ENCODE measurements around the gene NYAP2.
A peak's percentile ranks its signal among the peaks of the same experiment; 100 is the strongest.

The NYAP2 gene

DNA sequence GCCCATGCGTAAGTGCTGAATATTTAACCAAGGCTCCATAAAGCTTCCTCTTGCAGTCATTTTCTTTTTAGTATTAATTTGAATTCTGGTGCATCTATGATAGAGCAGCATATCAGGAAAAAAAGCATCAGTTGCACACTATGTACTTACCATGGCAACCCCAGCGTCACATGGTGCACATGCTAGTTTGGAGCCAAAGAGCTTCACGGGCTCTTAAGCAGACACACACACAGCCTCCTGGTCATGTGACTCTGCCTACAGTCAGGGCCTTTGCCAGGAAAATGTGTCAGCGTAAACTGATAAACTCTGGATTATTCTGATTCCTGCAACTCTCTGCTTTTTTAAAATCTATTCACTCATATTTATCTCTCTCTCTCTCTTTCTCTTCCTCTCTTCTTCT lies 30.2 kb downstream of the NYAP2 start:
- DNase-seq: peak; percentile 62 to 79

- DNase-seq: no peak
Measured at GRCh38 chr2:225431105-225431863, 31.8 kb downstream of the NYAP2 start.

GRCh38 chr2:225434014-225434413 lies 34.5 kb downstream of the NYAP2 start:
- no peak for DNase-seq

DNA sequence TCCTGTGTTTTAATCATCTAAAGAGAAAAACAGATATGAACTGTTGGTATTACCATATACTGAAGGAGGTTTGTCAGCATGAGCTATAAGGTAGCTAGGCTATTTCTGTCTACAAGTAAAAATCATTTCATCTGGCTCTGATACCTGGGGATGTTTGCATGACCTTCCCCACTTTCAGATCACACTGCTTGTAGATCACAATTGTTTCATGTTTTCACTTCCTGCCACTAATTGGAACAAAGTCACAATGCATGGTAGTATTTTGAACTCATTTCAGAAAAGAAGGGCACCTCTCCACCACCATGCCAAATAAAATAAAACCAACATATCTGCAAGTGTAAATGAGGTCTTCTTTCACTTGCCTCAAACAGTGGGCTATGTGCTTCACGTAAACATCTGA lies 37.8 kb downstream of the NYAP2 start:
- no peak for DNase-seq

- no peak for DNase-seq
Measured at GRCh38 chr2:225438248-225438647, 38.7 kb downstream of the NYAP2 start.

- DNase-seq: no peak
Measured at GRCh38 chr2:225452677-225453076, 53.2 kb downstream of the NYAP2 start.

- DNase-seq: no peak
Measured at GRCh38 chr2:225454412-225454811, 54.9 kb downstream of the NYAP2 start.

GRCh38 chr2:225456619-225457260 lies 57.2 kb downstream of the NYAP2 start:
- no peak for DNase-seq

- DNase-seq: no peak
Measured at GRCh38 chr2:225457482-225457881, 58.0 kb downstream of the NYAP2 start.

- DNase-seq: no peak
Measured at GRCh38 chr2:225458431-225459117, 59.1 kb downstream of the NYAP2 start.

DNA sequence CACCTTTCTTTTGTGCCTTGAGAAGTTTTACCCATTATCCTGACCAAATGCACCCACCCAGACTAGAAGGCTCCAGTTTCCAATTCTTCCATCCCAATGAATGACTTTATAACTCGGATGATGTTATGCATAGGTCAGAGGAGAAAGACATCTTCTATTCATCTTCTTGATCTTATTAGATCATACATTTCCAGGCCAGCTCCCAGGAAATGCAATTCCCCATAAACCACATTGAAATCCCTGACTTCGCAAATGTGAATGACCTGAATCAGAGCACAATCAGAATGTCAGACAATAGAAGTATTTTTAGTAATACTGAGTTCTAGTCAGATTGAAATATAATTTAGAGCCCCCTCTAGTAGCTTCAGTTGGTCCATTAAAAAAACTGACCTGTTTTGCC lies 62.9 kb downstream of the NYAP2 start:
- DNase-seq: no peak

GRCh38 chr2:225462945-225463344 lies 63.4 kb downstream of the NYAP2 start:
- no peak for DNase-seq

DNA sequence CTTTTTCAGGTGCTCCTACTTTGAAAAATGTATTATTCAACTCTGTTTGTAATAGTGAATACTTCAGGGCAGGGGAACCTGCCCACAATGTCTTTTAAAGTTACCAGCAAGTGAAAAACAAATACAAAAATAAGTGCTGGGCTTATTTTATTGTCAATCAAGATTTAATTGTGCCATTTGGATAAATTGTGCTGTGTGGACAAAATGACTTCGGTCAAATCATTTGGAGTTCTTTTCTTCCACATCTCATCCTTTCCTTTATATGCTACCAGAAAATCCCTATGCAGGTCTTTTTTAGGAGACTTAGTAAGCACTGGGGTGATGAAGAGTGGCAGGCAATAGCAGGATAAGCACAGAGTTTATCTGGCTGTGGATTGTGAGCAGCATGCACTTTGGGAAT lies 63.9 kb downstream of the NYAP2 start:
- no peak for DNase-seq

DNA sequence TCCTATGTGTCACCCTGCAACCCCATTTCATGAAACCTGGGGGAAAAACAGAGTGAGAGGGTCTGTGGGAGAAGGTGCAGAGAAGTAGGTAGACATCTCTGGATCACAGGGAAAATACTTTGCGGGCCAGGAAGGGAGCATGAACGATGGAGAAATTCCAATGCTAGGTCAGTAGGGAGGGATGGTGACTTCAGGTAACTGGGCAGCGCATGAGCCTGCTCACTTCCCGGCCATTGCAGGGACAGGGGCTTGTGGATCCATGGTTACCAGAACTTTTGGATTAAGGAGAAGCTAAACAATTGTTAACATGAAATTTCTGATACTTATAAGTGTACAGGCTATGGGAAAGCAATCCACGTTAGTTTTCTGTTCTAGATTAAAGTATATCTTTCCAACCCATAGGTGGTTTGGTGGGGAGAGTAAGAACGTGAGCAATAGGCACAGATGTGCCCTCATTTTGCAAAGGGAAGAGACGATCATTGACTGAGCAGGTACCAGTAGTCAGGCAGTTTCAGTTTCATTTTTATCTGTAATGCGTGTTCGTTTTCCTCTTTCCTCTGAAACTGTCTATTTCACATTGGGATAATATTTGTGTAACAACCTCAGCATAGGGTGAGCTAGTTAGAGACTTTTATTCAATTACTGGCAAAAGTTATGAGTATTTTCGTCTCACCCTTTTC lies 65.0 kb downstream of the NYAP2 start:
- DNase-seq: peak in 1 of 2 experiments; percentile 30

GRCh38 chr2:225465827-225466226 lies 66.3 kb downstream of the NYAP2 start:
- no peak for DNase-seq

DNA sequence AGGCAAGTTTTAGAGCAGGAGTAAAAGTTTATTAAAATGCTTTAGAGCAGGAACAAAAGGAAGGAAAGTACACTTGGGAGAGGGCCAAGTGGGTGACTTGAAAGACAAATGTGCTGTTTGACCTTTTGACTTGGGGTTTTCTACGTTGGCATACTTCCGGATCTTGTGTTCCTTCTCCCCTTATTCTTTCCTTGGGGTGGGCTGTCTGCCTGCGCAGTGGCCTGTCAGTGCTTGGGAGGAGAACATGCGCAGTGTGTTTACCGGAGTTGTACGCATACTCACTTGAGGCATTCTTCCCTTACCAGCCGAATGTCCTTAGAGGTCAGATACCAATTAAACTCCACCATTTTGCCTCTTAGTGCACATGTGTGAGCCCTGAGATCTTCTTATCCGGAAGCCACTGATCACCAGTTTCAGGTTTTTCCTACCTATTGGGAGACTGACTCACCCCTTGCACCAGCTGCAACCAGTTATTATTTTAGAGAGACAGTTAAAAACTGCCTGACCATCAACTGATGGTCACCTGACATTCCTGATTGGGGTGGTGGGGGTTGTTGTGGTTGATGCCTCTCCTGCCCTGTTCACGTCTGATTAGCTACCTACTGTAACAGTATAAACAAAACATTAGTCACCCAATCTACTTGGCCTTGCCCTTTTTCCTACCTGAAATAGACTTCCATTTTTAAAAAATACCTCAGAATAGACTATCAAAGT lies 67.5 kb downstream of the NYAP2 start:
- DNase-seq: no peak

DNA sequence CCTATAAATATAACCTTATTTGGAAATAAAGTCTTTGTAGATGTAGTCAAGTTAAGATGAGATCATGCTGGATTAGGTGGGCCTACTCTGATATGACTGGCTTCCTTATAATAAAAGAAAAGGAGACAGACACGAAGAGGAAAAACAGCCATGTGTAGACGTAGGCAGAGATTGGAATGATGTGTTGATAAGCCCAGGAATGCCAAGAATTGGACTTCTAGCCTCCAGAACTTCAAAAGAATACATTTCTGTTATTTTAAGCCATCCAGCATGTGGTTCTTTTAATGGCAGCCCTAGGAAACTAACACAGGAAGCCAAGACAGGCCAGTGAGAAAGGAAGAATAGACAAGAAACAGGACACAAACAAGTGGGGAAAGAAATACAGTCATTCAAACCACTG lies 68.6 kb downstream of the NYAP2 start:
- DNase-seq: no peak

DNA sequence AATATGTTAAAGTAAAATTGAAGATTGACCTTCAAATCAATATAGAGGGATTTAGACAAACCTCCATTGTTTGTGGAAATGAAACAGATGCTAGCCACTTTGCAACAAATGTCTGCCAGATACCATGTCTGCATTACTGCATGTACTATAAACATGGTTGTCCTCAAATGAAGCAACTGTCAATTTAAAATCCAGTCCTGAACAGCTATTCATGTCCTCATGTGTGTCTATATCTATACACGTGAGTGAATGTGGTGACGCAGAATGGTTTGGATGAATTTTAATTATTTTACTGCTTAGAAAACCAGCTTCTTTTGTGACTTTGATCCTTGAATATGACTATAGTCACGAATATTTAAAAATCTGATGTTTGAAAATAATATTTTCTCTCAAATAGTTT lies 71.5 kb downstream of the NYAP2 start:
- DNase-seq: no peak

DNA sequence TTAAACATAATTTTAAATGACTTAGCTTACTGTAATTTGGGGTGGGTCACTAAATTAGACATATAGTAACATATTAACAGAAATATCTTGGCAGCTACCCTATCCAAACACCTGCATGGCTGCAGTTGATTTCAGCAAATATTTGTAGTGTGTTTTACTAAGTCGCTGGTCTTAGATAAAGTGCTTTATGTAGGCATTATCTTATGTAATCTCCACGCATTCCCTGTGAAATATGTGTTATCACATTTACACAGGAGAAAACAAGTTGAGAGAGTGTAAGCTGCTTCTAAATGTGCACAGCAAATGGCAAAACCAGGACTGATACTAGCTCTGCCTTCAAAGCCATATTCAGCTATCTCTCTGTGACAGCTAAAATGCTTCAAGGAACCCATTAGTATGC lies 72.0 kb downstream of the NYAP2 start:
- no peak for DNase-seq

DNA sequence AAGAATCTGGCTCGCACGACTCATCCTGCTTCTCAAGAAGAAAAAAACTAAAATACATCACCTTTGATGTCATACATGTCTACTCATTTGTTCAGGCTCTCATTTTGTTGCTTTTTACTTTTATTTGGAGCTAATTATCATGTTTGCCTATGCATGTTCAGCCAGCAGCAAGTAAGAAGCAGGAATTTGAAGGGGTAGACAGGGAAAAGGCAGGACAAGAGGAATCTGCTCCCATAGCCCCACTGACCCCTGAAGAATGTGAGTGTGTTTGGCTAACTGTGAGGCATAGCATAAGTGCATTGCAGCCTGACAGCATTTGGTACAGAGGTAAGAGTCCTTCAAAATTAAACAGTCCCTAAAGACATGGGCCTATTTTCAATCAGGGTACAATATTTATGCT lies 72.7 kb downstream of the NYAP2 start:
- DNase-seq: no peak

DNA sequence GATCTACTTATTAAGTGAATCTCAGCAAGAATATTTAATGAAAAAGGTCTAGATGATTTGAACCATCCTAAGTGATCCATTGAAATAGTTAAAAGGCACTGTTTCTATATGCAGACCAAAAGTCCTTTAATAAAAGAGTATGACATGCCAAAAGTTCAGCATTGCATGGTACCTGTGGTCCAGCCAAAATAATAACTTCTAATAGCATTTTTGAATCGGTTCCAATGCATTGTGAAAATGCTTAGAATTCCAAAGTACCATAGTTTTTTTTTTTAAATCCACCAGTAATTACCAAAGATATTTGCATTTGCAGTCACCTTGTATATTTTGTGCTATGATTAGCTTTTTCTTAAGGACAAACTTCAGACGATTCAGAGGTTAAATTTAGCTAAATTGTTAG lies 79.9 kb downstream of the NYAP2 start:
- DNase-seq: no peak

GRCh38 chr2:225484751-225485150 lies 85.2 kb downstream of the NYAP2 start:
- DNase-seq: no peak

DNA sequence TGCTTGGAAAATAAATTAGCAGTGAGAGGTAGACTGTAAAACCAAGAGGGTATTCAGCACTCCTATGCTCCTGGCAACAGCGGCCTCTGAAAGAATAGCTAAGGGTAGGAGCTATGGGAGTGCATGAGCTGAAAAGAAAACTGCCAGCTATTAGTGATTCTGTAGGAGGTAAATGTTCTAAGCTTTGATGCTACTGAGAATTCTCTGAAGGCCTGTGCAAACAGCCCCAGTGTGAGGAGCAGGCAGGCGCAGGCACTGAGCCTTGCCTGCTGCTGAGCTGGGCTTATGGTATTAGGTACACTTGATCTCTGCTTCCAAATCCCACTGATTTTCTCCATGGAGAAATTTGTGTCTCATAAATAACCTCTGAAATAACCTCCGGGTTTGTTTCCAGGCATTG lies 86.7 kb downstream of the NYAP2 start:
- DNase-seq: no peak

All from SHP77 (cell line).